Tongue (tissue), 2 donors: ENCODE data around the gene EXOC4. TPM values are rescaled to one million over a fixed set of nuclear protein-coding genes. Genes with fewer than 3 reads are reported as not detected.

Source experiments
- DNase-seq: peaks from one replicate; pipeline ENCODE4 v3.0.0-alpha.2; 2015
- total RNA-seq: library from RNA; depleted of rRNA; stranded (reverse); fragments of >200 nt; gene quantifications from one replicate; pipeline ENCODE4 v1.2.3, GENCODE V29; 2014

The EXOC4 gene
- total RNA-seq, 1 donor from 2014 or later, result 140 TPM

- no peak for DNase-seq
Observed at GRCh38 chr7:133718131-133718530, 465.3 kb downstream of the EXOC4 start.

DNA sequence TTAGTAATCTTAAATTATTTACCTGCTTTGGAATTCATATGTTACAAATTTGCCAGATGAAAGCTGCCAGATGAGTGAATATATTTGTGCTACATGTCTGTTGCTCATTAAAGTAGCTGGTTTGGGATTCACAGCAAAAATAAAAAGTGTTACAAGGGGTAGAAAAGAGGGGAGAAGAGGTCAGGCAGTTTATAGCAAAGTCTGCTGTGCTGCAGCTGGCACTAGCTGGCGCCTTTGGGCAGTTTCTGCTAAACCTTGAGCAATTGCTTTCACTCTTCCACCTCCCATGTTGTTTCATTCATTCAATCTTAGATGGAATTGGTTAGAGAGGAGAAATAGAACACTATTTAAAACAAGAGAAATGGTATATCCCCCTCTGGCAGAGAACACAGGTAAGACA is 470.2 kb downstream of the EXOC4 start:
- no peak for DNase-seq

GRCh38 chr7:133724148-133724547 is 471.3 kb downstream of the EXOC4 start:
- no peak for DNase-seq

- no peak for DNase-seq
Observed at GRCh38 chr7:133724694-133725093, 471.8 kb downstream of the EXOC4 start.

GRCh38 chr7:133727476-133728214 is 474.8 kb downstream of the EXOC4 start:
- no peak for DNase-seq

DNA sequence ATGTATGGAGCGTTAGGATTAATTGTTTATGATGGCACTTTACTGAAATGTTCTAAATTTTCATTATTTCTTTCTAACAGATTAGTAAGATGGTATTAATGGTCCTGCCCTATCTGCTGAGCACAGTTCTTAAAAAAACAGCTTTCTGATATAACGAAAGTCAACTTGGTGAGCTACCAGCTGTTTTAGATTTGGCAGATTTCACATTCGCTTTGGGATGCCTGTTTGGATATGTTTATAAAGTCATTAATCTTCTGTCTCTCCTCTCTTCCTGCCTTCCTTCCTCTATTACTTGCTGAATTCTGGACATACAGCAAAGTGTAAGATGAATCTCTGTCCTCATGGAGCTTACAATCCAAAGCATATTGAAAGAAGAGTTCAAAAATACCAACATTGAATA is 477.5 kb downstream of the EXOC4 start:
- no peak for DNase-seq

GRCh38 chr7:133733401-133733800 is 480.5 kb downstream of the EXOC4 start:
- no peak for DNase-seq

DNA sequence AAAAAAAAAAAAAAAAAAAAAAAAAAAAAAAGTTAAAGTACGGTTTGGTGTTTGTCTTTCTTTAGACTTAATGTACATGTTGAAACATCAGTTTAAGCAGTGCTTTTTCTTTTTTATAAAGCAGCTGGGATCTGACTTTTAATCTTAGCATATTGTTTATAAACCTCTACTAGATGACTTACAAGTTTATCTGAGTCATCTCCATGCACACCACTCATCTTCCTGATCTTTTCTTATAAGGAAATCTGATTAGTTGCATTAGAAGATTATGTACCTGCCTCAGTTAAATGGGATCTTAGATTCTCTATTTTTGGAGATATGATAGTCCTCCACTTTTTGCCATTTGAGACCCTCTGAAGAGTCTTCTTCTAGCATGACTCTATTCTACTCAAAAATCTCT is 482.3 kb downstream of the EXOC4 start:
- no peak for DNase-seq

DNA sequence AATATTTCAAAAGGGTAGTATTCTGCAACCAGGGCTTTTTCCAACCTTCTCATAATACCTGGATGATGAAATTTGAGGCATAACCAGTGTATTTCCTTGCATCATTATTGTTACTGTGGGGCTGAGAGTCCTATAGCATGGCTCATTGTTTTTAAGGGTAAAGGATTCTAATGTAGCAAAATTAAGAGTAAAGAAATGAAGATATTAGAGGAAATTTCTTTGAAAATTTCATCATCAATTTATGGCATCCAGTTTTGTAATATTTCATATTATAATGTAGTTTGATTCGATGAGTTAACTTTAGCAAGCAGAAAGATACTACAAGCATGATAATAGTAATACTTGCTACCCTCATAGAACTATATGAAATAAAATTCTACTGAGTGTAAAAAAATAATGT is 486.9 kb downstream of the EXOC4 start:
- DNase-seq, result no peak

GRCh38 chr7:133741078-133741477 is 488.2 kb downstream of the EXOC4 start:
- no peak for DNase-seq

GRCh38 chr7:133741703-133742102 is 488.8 kb downstream of the EXOC4 start:
- DNase-seq, result no peak

DNA sequence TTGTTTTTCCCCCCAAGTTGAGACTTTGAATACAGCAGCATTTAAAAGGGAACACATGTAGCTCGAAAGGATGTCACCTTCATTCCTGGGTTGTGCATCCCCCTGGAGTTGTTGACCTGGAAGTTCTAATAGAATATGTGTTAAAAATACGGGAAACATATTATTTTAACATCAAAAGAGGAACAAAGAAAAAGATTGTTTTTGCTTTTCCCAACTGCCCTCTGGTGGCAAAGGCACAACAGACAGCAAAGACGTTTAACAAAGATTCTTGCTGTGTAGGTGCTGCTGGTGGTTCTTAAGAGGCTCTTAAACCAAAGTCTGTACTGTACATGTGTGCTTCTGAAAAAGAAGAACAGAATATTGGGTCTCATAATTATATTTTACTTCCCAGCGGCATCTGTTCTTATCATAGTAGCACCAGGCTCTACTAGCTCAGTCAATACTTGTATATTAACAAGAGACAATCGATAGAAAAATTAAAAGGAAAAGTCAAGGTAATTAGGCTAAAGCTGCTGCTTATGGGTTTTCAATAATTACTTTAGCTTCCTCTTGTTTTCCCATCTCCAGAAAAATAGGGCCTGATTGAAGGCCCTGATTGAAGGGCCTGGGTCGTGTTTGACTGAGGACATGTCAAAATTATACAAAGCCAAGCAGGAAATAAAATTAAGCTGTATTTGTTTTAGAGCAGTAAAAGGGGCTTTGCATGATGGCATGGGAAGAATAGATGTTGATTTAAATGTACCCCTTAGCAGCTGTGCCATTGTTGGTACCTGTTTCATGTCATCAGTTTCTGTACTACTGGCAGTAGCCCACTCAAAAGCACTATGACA is 490.0 kb downstream of the EXOC4 start:
- peak; percentile 40 for DNase-seq

- DNase-seq, result no peak
Observed at GRCh38 chr7:133744451-133744850, 491.6 kb downstream of the EXOC4 start.

DNA sequence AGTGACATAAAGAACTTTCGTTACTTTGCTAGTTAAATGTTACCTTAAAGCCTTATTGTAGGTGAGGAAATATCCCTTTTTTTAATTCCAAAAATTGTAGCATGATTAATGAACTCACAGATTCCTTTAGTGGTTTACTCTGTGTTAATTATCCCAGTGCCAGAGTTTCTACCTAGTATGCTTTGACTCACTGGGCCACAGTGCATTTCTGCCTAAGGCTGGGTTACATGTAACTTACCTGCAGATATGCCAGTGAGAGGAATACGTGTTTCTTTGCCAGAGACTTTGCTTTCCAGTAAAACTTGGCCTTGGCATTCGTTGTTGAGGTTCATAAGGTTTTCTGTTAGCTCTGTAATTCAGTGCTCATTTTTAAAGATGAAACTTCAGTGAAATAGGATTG is 493.4 kb downstream of the EXOC4 start:
- no peak for DNase-seq

GRCh38 chr7:133746847-133747246 is 494.0 kb downstream of the EXOC4 start:
- DNase-seq, result no peak

DNA sequence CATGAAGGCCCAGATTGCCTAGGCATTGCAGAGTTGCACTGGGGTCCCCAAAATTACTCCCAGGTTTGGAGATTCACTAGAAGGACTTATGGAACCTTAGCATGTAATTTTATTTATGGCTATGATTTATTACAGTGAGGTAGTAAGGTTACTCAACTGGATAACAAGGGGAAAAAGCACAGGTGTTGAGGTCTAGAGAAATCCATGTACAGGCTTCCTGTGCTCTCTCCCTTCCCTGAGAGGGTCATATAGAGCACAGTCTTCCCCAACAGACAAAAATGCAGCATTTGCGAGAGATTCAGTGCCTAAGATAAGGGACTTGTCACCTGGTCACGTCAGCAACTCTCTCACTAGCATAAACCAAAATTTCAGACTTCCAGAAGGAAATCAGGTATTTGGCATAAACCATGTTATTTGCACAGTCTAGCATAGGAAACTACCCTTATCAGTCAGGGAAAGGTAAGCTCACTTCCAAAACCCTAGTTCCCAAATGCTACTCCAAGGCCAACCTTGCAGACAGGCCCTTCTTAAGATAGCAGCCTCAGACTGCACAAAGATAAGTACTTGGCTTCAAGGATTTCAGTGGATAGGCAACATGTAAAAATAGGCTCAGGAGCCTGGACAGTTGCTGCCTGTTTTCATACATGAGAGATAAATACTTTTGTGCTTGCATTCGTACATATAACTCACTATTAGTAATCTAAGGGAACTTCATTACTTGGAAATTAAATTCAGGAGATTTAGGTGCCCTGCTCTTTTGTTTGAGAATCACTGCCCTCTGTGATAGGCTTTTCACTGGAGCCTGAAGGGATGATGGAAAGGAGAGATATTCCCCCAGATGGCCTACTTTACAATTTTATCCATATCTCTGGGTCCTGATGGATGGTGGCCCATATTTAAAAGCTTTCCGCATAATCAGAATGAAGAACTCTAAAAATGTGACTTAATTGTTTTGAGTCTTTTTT is 495.8 kb downstream of the EXOC4 start:
- DNase-seq, result no peak

DNA sequence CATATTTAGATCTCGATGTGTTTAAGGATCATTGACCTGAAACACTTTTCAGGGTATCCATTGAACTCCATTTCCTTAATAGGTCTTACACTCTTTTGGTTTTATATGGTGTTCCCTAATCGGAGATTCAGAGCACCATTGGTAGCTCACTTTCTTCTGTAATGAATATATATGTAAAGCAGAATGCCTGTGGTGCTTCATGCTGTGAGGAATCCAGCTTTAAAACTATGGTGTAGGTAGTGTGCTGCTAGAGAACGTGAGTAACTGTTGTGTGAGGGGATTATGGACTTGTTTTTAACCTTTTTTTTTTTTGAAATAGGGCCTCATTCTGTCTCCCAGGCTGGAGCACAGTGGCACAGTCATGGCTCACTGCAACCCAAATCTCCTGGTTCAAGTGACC is 497.4 kb downstream of the EXOC4 start:
- no peak for DNase-seq

GRCh38 chr7:133751079-133751478 is 498.2 kb downstream of the EXOC4 start:
- no peak for DNase-seq

GRCh38 chr7:133753513-133753912 is 500.6 kb downstream of the EXOC4 start:
- DNase-seq, result no peak

DNA sequence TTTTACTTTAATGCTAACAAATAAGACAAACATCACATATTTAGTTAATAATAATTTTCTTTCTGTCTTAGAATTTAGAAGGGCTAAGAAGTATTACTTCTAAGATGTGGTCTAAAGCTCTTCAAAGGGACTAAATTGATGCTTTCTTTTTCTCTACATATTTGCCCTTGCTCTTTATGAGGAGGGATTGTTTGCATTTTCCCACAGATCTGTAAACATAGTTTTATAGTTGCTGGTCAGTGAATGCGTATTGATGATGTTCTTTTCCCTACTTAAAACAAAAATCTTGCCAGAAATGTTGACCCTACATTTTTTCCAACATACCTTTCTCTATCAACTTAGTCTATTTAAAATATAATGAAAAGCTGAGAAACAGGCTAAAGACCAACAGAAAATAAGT is 501.8 kb downstream of the EXOC4 start:
- no peak for DNase-seq

DNA sequence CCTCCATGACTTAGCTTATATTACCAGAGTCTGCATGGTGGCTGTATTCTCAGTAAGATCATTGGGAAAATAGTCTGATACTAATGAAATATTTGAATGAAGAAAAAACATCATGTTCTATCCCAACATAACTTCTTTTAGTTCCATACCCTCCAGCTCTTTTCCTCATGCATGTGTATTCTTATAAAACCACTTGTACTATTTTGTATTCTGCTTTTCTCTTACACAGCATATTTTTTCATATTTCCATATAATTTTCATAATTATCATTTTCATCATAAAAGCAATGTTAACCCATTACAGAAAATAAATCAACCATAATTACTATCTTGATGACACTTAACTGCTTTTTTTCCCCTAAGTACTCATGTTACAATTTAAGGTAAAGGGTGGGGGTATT is 503.0 kb downstream of the EXOC4 start:
- DNase-seq, result no peak

GRCh38 chr7:133761443-133761842 is 508.6 kb downstream of the EXOC4 start:
- DNase-seq, result no peak
